ENCODE results near the gene VPS8. TPM values are rescaled to one million over a fixed set of nuclear protein-coding genes. Genes with fewer than 3 reads are reported as not detected.
"Not testable (repeated sequence)": the region's sequence is repeated elsewhere in the genome, so short reads cannot be mapped to it uniquely, and the experiment has no call there.

Gene VPS8
- total RNA-seq, 1 donor from 2014 or later, result 59.4 TPM

DNA sequence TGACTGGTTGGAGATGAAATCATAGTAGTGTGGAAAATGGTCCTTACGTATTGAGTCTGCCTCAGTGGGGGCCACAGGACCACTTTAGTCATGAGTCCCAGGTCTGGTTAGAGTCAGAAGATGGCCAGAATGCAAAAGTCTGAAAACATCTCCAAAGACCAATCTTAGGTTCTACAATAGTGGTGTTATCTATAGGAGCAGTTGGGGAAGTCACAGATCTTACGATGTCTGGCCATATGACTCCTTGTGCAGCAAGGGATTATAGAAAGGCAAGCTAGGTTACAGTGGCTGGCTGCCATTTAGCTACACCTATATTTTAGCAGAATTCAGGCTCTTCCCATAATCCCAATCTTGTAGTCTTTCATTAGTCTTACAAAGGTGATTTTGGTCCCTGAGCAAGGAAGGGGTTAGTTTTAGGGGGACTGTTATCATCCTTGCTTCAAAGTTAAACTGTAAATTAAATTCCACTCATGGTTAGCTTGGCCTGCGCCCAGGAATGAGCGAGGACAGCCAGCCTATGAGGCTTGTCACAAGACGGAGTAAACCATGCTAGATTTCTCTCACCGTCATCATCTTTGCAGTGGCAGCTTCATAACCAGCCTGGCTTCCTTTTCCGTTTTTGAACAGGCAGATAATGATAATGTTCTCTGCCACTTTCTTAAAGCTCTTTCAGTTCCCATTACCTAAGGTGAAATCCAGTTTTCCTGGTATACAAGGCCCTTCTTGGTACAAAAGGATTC lies 134.1 kb downstream of the VPS8 start:
- Mint-ChIP-seq H3K9me3 (no peaks in the 10 kb centered on the region), H3K4me3 (no peak overlapping the region), H3K27ac (no peak overlapping the region), H3K27me3 (no peaks in the 10 kb centered on the region), H3K4me1 (ENCODE audit: unreplicated experiment) (no peaks in the 10 kb centered on the region), H3K36me3 (peaks cover 13% of the 10 kb centered on the region)
- TF ChIP-seq, protein P1, sequence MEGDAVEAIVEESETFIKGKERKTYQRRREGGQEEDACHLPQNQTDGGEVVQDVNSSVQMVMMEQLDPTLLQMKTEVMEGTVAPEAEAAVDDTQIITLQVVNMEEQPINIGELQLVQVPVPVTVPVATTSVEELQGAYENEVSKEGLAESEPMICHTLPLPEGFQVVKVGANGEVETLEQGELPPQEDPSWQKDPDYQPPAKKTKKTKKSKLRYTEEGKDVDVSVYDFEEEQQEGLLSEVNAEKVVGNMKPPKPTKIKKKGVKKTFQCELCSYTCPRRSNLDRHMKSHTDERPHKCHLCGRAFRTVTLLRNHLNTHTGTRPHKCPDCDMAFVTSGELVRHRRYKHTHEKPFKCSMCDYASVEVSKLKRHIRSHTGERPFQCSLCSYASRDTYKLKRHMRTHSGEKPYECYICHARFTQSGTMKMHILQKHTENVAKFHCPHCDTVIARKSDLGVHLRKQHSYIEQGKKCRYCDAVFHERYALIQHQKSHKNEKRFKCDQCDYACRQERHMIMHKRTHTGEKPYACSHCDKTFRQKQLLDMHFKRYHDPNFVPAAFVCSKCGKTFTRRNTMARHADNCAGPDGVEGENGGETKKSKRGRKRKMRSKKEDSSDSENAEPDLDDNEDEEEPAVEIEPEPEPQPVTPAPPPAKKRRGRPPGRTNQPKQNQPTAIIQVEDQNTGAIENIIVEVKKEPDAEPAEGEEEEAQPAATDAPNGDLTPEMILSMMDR (conservative IDR thresholded peaks at IDR 0.05), result no peak
- no peak for DNase-seq (ENCODE audit: extremely low spot score, unreplicated experiment)

DNA sequence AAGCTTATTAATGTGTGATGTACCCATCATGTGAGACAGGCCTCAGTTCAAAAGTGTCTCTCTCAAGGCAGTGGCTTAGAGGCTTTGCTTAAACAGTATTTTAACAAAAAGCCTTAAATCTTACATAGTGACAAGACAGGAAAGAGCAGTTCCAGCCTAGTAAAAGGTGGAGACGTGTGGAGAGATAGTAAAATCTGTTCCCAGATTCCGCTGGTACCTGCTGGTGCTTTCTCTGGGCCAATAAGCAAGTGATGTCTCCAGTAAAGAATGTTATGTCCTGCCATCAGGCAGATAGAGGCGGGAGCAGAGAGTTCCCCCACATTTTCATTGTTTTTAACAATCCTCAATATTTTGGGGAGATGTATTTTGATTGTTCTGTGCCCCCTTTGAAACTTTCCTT lies 135.0 kb downstream of the VPS8 start:
- no peaks in the 10 kb centered on the region for H3K27me3 Mint-ChIP-seq
- TF ChIP-seq, protein P1 (conservative IDR thresholded peaks at IDR 0.05), result no peak
- H3K4me3 Mint-ChIP-seq, result no peak overlapping the region
- H3K9me3 Mint-ChIP-seq, result no peaks in the 10 kb centered on the region
- H3K4me1 Mint-ChIP-seq (ENCODE audit: unreplicated experiment), result no peaks in the 10 kb centered on the region
- peaks cover 13% of the 10 kb centered on the region for H3K36me3 Mint-ChIP-seq
- no peak for DNase-seq (ENCODE audit: extremely low spot score, unreplicated experiment)
- H3K27ac Mint-ChIP-seq, result no peak overlapping the region

DNA sequence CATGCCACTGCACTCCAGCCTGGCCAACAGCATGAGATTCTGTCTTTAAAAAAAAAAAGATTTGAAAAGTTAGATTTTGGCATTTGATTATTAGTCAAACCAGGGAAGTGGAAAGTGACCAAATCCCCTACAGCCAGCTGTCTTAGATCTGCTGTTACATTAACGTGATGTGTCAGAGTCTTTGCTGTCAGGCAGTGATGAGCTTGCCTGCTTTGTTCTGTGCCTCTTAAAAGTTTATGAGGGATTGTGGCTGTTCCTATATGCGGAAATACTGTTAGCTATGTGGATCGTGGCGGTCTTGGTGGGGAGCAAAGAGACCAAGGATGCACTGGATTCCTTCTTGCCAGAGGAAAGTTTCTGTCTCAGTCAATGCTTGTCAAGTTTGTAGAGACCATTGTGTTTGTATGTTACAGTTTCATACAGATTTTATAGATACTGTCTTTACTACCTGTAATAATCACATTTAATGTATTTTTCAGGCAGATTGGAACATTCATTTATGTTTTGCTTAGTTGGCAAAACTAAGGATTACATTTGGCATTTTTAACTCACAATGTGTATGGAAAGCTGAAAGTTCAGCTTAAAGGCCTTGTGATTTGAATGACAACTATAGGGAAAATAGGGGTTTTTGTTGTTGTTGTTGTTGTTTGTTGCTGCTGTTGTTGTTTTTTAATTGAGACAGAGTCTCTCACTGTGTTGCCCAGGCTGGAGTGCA lies 137.4 kb downstream of the VPS8 start:
- no peaks in the 10 kb centered on the region for H3K9me3 Mint-ChIP-seq
- no peaks in the 10 kb centered on the region for H3K27me3 Mint-ChIP-seq
- no peak for DNase-seq (ENCODE audit: extremely low spot score, unreplicated experiment)
- H3K4me3 Mint-ChIP-seq, result no peak overlapping the region
- TF ChIP-seq, protein P1 (conservative IDR thresholded peaks at IDR 0.05), result no peak
- peaks cover 9% of the 10 kb centered on the region for H3K36me3 Mint-ChIP-seq
- H3K4me1 Mint-ChIP-seq (ENCODE audit: unreplicated experiment), result peaks cover 9% of the 10 kb centered on the region
- no peak overlapping the region for H3K27ac Mint-ChIP-seq

DNA sequence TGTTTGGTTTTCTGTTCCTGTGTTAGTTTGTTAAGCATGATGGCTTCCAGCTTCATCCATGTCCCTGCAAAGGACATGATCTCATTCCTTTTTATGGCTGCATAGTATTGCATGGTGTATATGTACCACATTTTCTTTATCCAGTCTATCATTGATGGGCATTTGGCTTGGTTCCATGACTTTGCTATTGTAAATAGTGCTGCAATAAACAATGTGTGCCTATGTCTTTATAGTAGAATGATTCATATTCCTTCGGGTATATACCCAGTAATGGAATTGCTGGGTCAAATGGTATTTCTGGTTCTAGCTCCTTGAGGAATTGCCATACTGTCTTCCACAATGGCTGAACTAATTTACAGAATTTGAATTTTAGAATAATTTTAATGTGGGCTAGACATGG lies 138.8 kb downstream of the VPS8 start:
- not testable (repeated sequence) for H3K27ac Mint-ChIP-seq; H3K9me3 Mint-ChIP-seq; H3K36me3 Mint-ChIP-seq; H3K27me3 Mint-ChIP-seq; DNase-seq (ENCODE audit: extremely low spot score, unreplicated experiment); H3K4me1 Mint-ChIP-seq (ENCODE audit: unreplicated experiment); H3K4me3 Mint-ChIP-seq

DNA sequence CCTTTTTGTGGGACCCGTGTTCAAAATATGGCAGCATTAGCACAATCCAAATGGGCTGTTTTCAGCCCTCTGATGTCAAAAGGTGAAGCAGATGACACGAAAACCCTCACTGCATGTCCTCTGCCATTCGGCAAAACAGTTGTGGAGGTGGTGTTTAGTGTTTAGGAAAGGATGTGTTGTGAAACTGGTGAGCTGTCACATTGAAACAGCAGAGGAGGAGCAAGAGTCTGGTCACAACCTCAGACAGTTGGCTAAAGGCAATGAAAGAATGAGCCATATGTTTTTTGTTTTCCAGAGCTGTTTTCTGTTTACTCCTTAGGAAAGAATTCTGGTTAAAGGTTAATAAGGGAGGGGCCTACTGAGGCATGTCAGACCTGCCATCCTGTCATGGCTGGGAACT lies 140.7 kb downstream of the VPS8 start:
- TF ChIP-seq, protein P1 (conservative IDR thresholded peaks at IDR 0.05), result no peak
- H3K9me3 Mint-ChIP-seq, result no peaks in the 10 kb centered on the region
- H3K36me3 Mint-ChIP-seq, result peaks cover 9% of the 10 kb centered on the region
- H3K27ac Mint-ChIP-seq, result no peak overlapping the region
- no peaks in the 10 kb centered on the region for H3K27me3 Mint-ChIP-seq
- no peak overlapping the region for H3K4me3 Mint-ChIP-seq
- DNase-seq (ENCODE audit: extremely low spot score, unreplicated experiment), result no peak
- H3K4me1 Mint-ChIP-seq (ENCODE audit: unreplicated experiment), result peaks cover 9% of the 10 kb centered on the region

DNA sequence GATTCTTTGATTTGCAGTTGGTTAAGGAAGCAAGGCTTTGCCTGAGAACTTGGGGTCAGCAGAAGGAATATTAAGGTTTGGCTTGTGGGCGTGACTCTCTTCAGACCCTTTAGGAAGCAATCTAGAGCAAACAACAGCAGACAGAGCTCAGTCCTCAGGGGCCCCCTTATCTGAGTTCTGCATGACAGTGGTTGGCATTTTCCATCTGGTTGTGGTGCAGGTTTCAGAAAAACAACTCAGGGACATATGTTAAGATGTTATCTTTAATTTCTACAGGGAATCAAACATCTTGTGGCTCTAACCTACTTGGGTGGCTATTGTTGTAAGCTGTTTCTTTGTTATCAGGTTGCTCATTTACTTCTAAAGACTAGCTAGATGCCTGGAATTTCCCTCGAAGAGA lies 141.4 kb downstream of the VPS8 start:
- H3K9me3 Mint-ChIP-seq, result no peaks in the 10 kb centered on the region
- no peaks in the 10 kb centered on the region for H3K27me3 Mint-ChIP-seq
- H3K4me1 Mint-ChIP-seq (ENCODE audit: unreplicated experiment), result peaks cover 9% of the 10 kb centered on the region
- TF ChIP-seq, protein P1 (conservative IDR thresholded peaks at IDR 0.05), result no peak
- DNase-seq (ENCODE audit: extremely low spot score, unreplicated experiment), result no peak
- no peak overlapping the region for H3K27ac Mint-ChIP-seq
- no peak overlapping the region for H3K4me3 Mint-ChIP-seq
- H3K36me3 Mint-ChIP-seq, result peaks cover 15% of the 10 kb centered on the region
